ENCODE data around the gene GPR22.

The GPR22 gene

DNA sequence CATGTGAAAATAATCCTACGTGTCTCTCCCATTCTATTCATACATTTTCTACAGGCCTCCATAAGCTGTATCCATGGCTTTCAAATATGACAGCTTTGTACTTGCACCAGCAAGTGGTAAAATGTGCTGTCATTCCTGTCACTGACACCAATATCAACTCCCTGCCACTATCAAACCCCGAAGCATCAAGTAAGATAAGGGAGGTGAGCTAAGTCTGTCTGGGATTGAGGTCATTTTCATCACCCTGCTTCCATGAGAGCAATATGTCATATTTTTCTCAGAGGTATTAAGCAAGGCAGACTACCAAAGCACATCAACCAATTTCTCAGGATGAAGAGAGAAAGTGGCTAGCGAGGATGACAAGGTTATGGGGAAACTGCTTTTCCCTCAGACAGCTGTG is 11.1 kb downstream of the GPR22 start:
- no peak for DNase-seq

GRCh38 chr7:107482571-107482970 is 12.7 kb downstream of the GPR22 start:
- no peak for DNase-seq

DNA sequence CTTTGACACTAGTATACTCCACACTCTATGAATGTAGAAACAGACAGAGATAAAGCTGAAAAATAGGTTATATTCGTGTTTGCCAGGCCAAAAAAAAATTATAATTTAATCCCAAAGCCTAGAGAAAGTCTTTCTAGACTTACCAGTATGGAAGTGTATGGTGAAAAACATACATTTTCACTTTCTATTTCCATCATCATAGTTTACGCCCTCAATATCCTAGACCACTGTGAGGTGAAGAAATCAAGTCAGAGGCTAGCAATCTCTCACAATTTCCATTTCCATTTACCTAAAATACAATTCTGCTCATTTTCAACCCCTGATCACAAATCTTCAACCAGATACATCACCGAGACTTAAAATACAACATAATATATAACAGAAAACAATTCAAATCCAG is 16.2 kb downstream of the GPR22 start:
- no peak for DNase-seq

DNA sequence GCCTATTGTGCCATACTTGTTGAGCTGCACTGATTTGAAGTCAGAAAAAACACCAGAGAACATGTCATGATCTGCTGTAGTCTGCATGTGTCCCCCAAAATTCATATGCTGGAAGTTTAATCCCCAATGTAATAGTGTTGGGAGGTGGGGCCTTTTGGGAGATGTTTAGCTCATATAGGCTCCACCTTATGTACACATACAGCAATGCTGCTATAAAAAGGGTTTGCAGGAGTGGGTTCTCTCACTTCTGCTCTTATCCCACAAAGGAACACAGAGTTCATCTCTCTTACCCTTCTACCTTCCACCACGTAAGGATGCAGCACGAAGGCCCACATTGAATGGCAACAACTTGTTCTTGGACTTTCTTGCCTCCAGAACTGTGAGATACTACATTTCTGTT is 23.0 kb downstream of the GPR22 start:
- DNase-seq, result no peak

GRCh38 chr7:107494315-107494751 is 24.5 kb downstream of the GPR22 start:
- DNase-seq, result no peak

GRCh38 chr7:107494884-107495283 is 25.0 kb downstream of the GPR22 start:
- DNase-seq, result no peak

DNA sequence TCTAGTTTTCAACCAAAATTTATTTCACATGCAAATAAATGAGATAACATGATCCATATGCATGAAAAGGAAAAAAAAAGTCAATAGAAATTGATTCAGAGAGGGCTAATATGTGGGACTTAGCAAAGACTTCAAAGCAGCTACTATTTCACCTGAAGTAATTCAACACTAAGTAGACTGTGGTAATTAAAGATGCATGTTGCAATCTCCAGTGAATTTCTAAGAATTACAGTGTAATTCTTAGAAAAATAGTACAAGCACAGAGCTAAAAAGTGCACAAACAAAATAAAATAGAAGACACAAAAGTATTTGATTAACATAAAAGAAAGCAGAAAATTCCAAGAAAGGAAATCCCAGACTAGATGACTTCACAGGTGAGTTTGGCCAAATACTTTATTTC is 25.7 kb downstream of the GPR22 start:
- no peak for DNase-seq

DNA sequence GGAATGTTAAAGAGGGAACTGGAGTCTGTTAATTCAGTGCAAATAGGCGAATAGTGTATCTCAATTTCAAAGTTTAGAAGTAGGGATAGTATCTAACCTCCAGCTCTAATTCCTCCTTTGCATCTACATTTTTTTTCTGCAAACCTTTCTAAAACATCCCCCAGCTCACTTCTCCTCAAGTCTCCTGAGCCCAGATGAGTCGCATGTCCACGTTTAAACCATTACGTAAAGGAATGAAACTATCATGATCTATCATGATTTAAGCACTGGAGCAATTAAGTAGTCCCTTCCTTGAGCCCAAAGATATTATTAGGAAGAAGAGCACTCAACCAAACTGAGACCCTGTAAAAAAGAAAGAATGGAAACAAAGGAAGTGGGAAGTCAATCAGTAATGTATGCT is 29.9 kb downstream of the GPR22 start:
- no peak for DNase-seq

DNA sequence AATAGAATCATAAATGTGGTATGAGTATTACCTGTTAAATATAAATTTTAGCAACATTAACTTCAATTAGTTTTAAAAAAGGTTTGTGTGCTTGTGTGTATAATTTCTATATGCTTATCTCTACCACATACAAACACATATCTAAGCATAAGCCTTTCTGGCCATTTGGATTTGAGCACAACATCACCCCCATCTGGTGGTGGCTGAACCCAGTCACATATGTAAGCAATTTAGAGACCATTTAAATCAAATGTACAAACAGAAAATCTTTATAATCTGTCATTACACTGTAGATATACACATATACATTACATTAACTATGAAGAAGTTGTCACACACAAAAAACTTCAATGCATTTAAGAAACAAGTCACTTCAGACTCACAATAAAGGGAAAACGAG is 31.7 kb downstream of the GPR22 start:
- no peak for DNase-seq

- DNase-seq, result no peak
Observed at GRCh38 chr7:107502154-107502553, 32.3 kb downstream of the GPR22 start.

DNA sequence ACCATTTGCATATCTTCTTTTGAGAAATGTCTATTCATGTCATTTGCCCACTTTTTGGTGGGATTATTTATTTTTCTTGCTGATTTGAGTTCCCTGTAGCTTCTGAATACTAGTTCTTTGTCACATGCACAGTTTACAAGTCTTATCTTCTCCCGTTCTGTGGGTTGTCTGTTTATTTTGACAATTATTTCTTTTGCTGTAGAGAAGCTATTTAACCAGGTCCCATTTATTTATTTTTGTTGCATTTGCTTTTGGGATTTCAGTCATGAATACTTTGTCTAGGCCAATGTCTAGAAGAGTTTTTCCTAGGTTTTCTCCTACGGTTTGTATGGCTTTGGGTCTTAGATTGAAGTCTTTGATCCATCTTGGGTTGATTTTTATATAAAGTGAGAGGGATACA is 32.9 kb downstream of the GPR22 start:
- no peak for DNase-seq

DNA sequence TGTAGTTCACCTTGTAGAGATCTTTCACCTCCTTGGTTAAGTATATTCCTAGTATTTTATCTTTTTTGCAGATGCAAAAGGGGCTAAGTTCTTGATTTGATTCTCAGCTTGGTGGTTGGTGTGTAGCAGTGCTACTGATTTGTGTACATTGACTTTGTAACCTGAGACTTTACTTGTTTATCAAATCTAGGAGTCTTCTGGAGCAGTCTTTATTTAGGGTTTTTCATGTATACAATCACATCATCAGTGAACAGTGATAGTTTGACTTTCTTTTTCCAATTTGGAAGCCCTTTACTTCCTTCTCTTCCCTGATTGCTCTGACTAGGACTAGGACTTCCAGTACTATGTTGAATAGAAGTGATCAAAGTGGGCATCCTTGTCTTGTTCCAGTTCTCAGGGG is 33.8 kb downstream of the GPR22 start:
- DNase-seq, result no peak

DNA sequence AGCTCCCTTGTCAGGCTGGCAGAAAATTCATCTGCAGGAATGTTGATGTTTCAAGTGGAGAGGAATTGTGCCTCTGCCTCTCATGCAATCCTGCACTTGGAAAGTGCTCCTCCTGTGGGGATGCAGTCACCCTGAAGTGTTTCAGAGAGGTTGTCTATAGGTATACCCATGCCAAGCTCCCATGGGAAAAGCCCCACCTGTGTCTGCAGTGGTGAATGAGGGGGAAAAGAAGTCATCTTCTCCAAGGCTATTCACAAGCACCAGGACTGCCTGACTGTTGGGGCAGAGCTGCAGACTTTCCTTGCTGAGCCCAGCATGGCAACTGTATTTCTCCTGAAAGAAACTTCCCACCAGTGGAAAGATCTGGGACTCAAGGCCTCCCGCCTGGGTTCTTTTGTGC is 35.5 kb downstream of the GPR22 start:
- DNase-seq, result no peak

DNA sequence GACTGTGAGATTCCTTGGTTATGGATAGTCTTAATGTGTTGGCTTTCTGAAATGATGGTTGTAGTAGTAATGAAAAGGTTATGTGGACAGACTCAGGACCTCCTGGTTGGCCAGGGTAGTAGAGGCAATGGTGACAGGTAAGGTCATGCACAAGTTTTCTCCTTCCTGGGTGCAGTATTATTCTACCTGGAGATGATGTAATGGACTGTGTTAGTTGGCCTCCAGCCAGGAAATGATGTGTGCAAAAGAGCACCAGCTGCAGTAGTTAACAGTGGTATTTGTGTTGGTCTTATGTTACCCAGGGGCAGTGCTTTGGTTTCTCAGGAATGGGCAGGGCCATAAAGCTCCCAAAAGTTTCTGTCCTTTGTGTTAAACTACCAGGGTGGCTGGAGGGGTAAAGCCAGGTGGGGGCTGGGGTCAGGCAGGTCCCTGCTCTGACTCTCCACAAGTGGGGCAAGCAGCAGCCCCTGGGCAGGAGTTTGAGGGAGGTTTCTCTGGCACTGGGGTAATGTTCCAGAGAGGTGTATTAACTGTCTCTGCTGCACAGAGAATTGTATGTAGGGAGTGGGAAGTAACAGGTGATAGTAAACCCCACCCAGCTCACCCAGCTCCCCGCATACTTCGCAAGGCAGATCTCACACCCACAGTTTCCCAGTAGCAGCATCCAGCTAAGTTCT is 36.3 kb downstream of the GPR22 start:
- DNase-seq, result no peak

GRCh38 chr7:107506674-107507339 is 37.0 kb downstream of the GPR22 start:
- no peak for DNase-seq

All from CD4-positive, alpha-beta T cell treated with Interleukin-15 for 1 hour (primary cell).